LNCaP clone FGC (cell line): ENCODE results near the gene ATP8A2.

Source experiments
- DNase-seq: peaks from one replicate; pipeline ENCODE4 v3.0.0-alpha.2; 2011; ENCODE audit warnings: low read depth
- H3K4me3 ChIP-seq: 2 replicates; pipeline ENCODE4 v1.5.1; 2011; ENCODE audit warnings: mild to moderate bottlenecking, low read depth, low read length, control low read depth
- TF ChIP-seq, protein P1 (sequence below): IDR thresholded peaks from 2 replicates; pipeline ENCODE4 v1.5.1; 2012; ENCODE audit warnings: mild to moderate bottlenecking; ENCODE audit not compliant: control insufficient read depth, insufficient read depth; ENCODE audit errors: extremely low read depth

Gene ATP8A2

GRCh38 chr13:25927363-25927762, 555.6 kb downstream of the ATP8A2 start:
- no peak for DNase-seq
- TF ChIP-seq, protein P1, sequence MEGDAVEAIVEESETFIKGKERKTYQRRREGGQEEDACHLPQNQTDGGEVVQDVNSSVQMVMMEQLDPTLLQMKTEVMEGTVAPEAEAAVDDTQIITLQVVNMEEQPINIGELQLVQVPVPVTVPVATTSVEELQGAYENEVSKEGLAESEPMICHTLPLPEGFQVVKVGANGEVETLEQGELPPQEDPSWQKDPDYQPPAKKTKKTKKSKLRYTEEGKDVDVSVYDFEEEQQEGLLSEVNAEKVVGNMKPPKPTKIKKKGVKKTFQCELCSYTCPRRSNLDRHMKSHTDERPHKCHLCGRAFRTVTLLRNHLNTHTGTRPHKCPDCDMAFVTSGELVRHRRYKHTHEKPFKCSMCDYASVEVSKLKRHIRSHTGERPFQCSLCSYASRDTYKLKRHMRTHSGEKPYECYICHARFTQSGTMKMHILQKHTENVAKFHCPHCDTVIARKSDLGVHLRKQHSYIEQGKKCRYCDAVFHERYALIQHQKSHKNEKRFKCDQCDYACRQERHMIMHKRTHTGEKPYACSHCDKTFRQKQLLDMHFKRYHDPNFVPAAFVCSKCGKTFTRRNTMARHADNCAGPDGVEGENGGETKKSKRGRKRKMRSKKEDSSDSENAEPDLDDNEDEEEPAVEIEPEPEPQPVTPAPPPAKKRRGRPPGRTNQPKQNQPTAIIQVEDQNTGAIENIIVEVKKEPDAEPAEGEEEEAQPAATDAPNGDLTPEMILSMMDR, result no peak
- no peak overlapping the region for H3K4me3 ChIP-seq

GRCh38 chr13:25927932-25928331, 556.2 kb downstream of the ATP8A2 start:
- no peak overlapping the region for H3K4me3 ChIP-seq
- DNase-seq, result no peak
- TF ChIP-seq, protein P1, result no peak

DNA sequence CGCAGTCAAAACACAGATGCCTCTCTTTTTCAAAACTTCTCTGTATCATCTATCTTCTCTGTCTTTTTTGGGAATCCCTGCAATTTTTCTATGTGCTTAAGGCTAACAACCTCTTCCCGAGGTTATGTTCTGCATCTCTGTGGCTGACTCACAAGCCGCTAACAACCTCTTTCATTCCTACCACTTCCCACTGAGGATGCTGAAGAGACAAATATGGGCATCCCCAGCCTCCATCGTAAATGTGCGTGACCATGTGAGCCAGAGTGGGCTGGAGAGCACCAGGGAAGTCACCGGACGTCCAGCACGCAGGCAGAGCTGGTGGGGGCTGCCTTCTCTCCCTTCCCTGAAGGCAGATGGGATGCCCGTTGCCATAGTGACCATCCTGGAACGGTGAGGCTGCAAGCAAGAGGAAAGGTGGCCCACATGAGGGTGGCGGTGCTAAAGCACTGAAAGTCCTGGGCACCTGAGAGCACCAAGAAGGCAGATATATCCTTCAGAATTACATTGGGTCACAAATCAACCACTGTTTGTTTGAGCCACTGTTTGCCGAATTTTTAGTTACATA, 557.2 kb downstream of the ATP8A2 start:
- H3K4me3 ChIP-seq, result no peak overlapping the region
- TF ChIP-seq, protein P1, result no peak
- no peak for DNase-seq

GRCh38 chr13:25929816-25930215, 558.0 kb downstream of the ATP8A2 start:
- TF ChIP-seq, protein P1, result no peak
- H3K4me3 ChIP-seq, result no peak overlapping the region
- DNase-seq, result no peak

DNA sequence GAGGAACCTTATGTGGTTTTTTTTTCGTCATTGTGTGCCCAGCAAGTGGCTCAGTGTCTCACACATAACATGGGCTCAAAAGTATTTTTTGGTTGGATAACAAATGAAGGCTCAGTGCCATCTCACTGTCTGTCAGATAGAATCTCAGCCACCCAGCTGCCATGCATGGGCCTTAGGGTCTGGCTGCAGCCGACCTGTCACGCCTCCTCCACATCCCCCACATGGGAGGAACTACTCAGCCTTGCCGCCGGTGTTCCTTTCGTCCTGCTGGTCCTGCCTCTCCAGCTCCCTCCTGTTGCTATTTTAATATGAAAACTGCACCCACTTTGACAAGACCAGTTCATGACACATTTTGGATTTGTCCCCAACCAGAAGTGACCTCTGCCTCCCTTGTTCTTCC, 558.9 kb downstream of the ATP8A2 start:
- no peak overlapping the region for H3K4me3 ChIP-seq
- TF ChIP-seq, protein P1, result no peak
- DNase-seq, result no peak

DNA sequence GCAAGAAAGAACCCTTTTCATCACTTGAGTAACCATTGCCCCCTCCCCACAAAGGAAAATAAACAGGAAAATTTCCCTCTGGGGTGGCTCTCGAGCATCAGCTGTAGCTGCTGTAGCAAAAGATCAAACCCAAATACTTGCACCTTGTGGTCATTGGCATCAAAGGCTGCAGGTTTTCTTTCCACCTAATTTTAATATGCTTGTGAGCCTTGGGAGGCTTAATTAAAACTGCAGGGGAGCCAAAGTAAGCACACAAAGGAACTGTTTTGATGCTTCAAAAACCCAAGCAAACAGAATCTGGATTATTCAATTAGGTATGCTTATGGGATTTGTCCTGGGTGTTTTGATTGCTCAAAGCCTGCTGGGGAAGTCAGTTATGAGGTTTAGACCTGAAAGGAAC, 560.6 kb downstream of the ATP8A2 start:
- TF ChIP-seq, protein P1, result no peak
- no peak for DNase-seq
- H3K4me3 ChIP-seq, result no peak overlapping the region

DNA sequence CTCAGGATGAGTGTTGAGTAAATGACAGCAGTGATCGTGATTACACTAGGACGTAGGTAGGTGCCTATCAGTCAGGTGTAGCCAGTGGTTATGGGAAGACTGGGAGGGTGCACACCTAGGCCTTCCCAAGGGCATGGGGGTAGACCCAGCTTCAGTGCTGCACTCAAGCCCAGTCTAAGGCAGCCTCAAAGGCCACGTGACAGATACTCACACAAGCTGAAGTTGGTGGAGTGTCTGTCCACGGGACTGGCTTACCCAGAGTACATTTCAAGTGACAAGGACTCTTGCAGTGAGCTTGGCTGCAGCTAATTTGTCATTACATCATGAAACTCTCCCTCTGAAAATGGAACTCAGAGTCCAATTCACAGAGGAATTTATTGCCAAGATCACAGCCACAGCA, 561.7 kb downstream of the ATP8A2 start:
- no peak overlapping the region for H3K4me3 ChIP-seq
- DNase-seq, result no peak
- TF ChIP-seq, protein P1, result no peak
